DLD1 (cell line): ENCODE data around the gene LRCOL1.

Experiments
- in situ Hi-C: cut with HindIII; loops from 2 replicates; pipeline ENCODE4 v1.10.0; 2017; ENCODE audit warnings: low sequenced_read_pairs

LRCOL1 gene

DNA sequence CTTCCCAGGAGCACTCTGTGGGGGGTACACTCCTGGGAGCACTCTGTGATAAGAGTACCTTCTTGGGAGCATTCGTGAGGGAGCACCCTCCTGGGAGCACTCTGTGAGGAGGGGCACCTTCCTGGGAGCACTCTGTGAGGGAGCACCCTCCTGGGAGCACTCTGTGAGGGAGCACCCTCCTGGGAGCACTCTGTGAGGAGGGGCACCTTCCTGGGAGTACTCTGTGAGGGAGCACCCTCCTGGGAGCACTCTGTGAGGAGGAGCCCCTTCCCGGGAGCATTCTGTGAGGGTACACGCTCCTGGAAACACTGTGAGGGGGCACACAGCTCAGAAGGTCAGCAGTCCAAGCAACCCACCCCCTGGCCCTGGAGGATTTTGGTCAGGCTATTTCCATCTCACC, 22.6 kb downstream of the LRCOL1 start:
- in situ Hi-C loops, result no loop called here

DNA sequence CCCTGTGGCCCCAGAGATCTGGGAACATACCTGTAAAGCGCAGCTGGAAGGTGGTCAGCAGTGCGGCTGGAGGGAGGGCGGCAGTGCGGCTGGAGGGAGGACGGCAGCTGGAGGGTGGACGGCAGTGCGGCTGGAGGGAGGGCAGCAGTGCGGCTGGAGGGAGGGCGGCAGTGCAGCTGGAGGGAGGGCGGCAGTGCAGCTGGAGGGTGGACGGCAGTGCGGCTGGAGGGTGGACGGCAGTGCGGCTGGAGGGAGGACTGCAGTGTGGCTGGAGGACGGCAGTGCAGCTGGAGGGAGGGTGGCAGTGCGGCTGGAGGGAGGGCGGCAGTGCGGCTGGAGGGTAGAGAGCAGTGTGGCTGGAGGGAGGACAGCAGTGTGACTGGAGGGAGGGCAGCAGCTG, 23.5 kb downstream of the LRCOL1 start:
- in situ Hi-C loops, result no loop called here

DNA sequence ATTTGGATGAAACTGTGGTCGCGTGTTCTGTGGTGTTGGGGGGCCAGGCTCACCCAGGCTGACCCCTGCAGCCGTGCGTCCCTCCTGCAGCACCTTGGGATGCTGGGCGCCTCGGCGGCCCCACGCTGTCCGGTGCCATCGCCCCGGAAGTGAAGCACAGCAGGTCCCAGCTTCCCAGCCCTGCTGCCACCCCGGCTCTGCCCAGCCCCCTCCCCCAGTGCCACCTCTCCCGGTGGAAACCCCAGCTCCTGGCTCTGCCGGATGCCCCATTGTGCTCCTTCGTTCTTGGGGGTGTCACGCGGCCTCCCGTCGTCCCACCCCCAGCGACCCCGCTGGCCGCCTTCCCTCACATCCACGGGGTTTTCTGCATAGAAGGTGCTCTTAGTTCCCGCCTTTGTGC, 25.2 kb downstream of the LRCOL1 start:
- in situ Hi-C loops, result no loop called here

DNA sequence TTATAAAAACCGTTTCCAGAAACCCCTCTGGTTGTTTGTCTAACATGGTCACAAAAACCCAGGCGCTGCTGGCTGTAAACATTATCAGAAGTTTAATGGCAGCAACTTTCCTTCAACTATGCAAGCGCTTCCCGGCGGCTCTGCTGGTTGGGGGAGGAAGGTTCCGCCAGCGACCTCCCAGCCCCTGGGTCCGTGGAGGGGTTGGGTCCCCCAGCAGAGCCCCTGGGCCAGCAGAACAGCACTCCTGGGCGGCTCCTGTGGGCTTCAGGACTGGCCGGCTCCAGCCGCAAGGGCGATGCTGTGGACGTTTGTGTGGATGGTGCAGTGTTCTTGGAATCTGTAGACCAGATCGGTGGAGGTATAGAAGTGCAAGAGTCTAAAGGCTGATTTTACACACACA, 26.0 kb downstream of the LRCOL1 start:
- in situ Hi-C loops, result no loop called here

DNA sequence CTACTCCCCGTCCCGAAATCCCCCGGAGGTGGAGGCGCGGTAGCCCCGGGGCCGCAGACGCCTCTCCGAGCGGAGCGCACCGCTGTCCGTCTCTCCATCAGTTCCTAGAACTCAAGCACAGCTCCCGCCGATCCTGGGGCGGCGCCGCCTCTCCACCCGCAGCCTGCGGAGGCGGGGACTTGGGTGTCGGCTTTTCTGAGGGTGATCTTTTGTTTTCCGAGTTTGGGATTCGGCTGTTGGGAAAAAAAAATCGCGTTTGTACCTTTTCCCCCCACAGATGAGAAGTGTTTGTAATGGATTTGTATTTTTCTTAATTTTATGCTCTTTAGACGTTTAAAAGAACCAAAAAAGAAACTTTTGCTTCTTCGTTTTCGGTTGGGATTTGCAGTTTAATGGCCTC, 26.6 kb downstream of the LRCOL1 start:
- in situ Hi-C loops, result no loop called here

DNA sequence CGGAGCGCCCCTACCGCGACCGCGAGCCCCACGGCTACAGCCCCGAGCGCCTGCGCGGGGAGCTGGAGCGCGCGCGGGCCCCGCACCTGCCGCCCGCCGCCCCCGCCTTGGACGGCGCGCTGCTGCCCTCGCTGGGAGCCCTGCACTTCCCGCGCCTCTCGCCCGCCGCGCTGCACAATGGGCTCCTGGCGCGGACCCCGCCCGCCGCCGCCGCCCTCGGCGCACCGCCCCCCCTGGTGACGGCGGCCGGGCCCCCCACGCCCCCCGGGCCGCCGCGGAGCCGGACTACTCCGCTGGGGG, 27.0 kb downstream of the LRCOL1 start:
- in situ Hi-C loops, result no loop called here

DNA sequence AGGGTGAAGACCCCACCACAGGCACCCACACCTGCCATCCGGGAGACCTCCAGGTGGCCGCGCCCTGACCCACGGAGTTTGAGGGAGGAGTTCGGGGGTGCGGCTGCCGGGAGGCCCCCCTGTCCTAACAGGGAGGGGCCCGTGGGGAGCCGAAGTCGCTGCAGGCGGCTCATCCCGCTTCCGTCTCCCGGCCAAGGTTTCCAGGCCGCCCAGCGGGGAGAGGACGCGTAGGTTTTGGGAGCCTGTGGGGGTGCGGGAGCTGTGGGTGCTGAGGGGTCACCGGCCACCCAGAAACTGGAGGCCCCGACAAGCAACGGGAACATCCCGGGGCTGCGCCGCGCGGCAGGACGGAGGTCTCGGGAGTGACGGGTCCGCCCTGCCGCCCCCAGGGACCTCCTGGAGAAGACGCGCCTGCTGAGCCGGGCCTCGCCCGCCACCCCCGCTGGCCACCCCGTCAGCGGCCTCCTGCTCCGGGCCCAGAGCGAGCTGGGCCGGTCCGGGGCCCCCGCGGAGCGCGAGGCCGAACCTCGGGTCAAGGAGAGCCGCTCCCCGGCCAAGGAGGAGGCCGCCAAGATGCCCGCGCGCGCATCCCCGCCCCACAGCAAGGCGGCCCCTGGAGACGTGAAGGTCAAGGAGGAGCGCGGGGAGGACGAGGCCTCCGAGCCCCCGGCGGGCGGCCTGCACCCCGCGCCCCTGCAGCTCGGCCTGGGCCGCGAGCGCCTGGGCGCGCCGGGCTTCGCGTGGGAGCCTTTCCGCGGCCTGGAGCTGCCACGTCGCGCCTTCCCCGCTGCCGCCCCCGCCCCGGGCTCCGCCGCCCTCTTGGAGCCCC, 27.6 kb downstream of the LRCOL1 start:
- in situ Hi-C loops, result no loop called here

DNA sequence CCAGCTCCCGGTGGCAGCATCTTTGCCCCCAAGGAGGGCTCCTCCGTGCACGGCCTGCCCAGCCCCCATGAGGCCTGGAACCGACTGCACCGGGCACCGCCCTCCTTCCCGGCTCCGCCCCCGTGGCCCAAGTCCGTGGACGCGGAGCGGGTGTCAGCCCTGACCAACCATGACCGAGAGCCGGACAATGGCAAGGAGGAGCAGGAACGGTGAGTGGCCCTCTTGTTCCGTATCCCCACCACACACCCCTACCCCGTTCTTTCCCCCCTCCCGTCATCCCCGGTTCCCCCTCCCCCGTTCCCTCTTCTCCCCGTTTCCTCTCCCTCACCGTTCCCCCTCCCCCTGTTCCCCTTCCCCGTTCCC, 28.3 kb downstream of the LRCOL1 start:
- in situ Hi-C loops, result no loop called here

DNA sequence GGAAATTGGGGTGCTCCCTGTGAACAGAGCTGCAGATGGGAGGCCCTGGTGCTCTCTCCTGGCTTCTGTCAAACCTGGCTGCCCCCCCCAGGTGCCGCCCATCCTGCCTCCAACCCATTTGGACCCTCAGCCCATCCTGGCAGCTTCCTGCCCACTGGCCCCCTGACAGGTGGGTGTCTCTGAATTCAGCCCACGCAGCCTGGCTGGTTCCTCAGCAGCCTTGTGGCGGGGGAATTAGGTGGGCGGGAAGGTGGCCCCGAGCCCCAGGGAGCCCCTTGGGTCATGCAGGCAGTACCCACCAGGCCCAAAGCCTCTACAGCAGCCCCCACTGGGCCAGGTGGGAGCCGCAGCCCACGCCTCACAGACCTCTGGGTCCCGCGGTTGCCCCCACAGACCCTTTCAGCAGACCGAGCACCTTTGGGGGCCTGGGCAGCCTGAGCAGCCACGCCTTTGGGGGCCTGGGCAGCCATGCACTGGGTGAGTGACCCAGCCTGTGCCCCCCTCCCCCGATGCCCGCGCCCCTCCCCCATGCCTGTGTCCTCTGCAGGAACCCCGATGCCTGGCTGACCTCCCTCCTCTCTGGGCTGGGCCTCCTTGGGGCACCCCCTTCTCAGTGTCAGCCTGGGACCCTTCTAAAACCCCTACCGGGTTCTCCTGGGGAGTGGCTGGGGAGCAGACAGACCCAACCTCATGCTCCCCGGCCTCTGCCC, 28.9 kb downstream of the LRCOL1 start:
- in situ Hi-C loops, result no loop called here

DNA sequence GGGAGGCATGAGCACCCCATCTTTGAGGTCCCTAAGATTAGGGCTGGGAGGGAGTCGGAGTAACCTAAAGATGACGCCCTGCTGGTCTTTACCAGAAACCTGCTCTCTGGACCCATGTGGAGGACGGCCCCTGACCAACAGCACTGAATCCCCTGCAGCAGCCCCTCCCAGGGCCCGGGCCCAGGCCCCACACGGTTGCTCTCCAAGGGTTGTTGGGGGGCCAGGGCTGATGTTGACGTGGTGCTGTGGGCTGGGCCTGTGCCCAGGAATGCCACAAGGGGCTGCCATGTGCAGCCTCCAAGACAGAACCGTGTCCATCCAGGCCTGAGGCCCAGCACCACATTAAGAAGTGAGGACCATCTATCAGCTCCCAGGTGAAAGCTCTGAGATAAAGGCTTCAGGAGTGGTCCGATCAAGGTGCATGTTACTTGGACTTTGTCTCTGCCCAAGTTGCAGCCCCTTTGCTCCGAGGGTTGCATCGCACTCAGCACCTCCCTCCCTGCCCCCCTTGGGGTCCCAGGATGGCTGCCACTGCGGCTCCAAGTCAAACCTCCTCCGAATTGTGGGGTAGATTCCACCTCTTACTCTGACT, 29.6 kb downstream of the LRCOL1 start:
- in situ Hi-C loops, result no loop called here

DNA sequence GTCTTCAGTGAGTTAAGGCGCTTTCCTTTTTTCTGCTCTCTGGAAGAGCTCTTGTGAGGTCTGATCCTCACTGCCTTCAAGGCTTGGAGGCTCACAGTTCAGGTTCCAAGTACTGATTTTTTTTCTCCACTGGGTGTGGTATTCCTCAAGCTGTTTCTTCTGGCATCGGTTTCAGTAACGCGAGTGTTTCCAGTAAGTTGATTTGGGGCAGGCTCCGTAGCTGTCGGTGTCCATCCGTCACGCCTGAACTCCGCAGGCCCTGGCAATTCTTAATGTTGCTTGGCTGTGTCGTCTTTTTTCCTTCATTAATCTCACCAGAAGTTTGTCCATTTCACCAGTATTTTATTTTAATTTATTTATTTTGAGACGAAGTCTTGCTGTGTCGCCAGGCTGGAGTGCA, 30.6 kb downstream of the LRCOL1 start:
- in situ Hi-C loops, result no loop called here

DNA sequence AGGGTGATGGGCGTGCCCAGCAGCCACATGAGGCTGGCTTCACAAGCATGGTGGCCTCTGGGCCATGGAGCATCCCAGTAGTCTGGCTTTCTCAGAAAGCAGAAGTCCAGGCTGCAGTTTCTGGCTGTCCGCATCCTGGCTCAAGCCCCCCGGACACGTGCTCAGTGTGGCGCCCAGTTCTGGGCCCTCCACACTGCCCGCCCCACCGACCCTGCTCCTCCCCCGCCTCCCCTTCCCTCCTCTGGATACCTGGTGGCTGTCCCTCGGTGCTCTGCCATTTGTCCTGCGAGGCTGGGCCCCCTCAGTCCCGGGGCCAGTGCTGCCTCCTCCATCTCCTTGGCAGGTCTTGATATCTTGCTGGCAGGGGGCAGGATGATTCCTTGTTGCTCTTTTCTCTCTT, 31.6 kb downstream of the LRCOL1 start:
- in situ Hi-C loops, result no loop called here

DNA sequence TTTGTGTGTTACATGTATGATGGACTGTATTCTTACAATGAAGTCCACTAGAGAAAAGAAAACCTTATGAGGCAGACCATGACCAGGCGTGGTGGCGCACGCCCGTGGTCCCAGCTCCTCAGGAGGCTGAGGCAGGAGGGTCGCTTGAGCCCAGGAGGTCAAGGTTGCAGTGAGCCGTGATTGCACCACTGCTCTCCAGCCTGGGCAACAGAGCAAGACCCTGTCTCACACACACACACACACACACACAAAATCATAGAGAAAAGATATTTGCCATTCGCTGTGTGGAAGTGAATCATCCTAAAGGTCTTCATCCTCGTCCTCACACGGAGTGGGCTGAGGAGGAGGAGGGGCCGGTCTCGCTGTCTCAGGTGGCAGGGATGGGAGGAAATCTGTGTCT, 32.3 kb downstream of the LRCOL1 start:
- in situ Hi-C loops, result no loop called here

DNA sequence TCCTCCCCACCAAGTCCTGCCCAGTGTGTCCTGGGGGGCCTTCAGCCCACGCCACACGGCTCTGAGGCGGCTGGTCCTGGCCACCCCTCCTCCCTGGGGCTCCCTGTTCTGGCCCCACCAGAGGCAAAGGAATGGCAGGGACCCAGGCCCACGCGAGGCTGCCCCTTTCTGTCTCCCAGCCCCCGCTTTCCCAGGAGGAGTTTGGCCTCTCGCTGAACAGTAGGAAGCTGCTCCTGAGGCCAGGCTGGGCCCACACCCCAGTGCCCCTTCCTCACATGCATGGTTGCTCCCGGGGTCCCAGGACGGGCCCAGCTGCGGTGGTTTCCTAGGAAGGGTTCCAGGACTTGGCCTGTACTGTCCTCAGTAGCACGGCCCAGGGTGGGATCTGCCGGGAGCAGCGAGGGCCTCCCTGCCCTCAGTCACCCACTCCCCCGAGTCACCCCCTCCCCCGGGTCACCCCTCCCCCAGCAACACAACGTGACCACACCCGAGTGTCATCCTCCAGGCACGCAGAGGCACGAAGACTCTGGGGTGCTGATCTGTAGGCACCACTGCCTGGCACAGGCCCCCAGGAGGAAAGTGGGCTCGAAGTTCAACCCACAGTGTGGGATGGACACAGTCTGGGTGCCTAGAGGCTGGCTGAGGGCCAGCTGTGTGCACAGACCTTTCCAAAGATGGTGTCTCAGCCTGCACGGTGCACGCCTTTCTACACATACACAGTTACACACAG, 33.0 kb downstream of the LRCOL1 start:
- in situ Hi-C loops, result no loop called here

DNA sequence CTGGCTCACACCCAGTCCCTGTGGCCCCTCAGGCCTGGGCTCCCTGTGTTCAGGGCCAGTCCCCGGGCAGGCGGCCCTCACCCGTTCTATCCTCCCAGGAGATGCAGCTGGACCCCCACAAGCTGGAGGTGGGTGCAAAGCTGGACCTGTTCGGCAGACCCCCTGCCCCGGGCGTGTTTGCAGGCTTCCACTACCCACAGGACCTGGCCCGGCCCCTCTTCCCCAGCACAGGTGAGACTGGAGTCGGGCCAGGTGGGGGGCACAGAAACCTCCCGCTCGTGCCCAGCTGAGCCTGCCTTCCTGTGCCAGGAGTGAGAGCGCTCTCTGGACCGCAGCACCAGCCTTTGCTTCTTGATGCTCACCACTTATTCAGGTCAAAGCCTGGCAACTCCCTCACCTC, 33.7 kb downstream of the LRCOL1 start:
- in situ Hi-C loops, result no loop called here

DNA sequence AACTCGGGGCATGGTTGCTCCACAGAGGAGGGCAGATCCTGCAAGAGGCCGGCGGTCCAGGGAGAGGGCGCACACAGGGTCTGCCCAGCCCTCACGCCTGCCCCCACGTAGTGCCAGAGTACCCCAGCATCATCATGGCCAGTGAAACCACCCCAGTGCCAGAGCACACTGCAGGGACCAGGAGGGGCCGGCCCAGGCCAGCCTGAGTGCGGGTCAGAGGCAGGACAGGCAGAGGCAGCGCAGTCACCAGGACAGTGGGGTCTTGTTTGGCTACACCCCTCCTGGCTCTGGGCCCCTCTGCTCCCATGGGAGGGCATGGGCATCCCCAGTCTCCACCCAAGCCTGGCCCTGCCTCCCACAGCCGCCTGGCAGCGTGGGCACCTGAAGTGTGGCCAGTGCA, 34.7 kb downstream of the LRCOL1 start:
- in situ Hi-C loops, result no loop called here

DNA sequence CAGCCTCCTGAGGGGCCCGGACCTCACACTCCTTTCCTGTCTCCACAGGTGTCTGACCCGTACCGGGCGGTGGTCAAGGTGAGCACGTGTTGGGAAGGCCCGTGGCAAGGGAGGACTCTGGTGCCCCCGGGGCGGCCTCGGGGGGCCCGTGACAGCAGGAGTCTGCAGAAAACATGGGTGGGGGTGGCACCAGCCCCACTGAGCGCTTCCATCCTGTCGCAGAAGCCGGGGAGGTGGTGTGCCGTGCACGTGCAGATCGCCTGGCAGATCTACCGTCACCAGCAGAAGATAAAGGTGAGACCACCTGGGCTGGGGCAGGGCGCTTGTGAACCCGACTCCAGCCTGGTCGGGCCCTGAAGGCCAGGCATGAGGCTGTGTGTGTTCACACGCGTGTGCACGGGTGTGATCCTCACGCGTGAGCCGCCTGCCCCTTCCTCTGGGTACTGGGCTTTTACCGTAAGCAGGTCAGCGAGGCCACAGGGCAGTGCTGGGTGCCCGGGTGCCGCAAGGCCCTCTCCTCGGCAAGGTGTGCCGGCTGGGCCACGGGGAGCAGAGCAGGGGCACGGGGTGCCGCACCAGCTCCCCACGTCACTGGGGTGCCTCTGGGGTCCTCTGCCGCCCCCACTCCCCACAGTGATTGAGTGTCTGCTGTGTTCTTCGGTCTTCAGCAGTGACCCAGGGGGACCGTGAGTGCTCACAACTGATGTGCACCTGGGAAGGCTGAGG, 35.9 kb downstream of the LRCOL1 start:
- in situ Hi-C loops, result no loop called here

DNA sequence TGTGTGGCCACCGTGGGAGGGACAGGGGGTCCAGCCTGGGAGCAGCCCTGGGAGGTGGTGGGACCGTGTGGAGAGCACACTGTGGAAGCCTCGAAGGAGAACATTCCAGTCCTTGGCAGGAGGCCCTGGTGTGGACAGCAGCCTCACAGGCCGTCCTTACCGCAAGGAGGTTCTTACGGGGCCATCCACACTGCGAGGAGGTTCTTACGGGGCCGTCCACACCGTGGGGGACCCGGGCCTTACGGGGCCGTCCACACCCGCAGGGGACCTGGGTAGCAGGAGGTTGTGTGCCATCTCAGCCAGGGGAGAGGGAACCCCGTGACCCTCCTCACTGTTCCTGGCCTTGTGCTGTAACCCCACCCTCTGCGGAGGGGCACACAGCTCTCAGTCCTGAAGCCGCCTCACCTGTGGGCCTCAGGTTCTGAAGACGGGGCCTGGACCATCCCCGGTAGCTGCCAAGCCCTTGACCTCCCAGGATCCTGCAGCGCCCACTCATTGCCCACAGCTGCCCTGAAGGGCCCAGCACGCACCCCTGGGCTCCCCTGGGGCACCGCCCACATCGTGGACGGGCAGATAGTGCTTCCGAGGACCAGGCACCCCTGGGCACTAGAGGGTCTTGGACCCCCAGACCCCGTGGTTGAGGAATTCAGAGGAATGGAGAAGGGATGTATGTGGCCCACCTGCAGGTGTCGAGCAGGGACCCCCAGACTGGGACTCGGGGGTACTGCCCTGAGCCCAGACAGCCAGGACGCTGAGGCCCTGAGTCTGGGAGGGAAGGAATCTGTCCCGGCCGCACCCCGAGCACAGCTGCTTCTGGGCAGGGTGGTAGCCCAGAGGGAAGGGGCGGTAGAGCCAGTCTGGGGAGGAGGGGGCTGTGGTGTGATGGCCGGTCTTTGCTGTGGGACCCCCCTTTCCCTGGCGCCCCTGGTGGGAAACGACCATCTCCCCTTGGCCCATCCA, 37.3 kb downstream of the LRCOL1 start:
- in situ Hi-C loops, result no loop called here

DNA sequence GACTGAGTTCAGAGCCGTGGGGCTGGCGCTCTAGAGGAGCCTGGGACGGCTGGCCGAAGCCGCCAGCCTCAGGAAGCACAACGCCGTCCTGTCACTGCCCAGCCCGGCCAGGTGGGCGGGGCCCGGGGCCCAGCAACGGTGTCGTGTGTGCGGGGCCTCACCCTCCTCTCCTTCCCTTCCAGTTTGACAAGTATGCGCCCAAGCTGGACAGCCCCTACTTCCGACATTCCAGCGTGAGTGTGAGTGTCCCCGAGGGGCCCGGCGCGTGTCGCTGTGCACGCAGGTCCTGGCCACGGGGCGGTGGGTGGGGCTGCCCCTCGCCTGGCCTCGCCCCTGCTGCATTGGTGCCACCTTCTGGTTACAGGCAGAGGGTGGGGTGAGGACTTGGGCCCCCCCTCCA, 38.3 kb downstream of the LRCOL1 start:
- in situ Hi-C loops, result no loop called here

DNA sequence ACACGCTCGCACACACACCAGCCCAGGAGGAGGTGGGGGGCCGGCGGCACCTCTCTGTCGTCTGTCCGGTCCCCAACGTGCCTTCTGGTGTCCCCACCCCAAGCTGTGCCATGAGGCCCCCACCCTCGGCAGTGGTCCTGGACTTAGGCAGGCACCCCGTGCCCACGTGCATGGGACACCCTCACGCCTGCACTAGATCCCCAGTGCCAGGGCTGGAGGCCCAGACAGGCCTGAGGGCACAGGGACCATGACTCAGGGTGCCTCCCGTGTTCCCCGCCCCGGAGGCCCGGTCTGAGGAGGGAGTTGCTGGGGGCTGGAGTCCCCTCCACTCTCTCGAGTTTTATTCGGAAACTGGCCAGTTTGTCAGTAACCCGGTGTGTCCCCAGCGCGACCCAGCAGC, 38.8 kb downstream of the LRCOL1 start:
- in situ Hi-C loops, result no loop called here
